Gastrocnemius medialis (tissue), 4 donors: Measurements from ENCODE around the gene CPLANE2. TPM values are rescaled to one million over a fixed set of nuclear protein-coding genes. Genes with fewer than 3 reads are reported as not detected.
"Not testable (repeated sequence)": the region's sequence is repeated elsewhere in the genome, so short reads cannot be mapped to it uniquely, and the experiment has no call there.

Experiments
- ATAC-seq, 2 donors: fragments of 150-250 bp; one replicate each; pipeline ENCODE4 v1.9.1; 2016
- DNase-seq, 2 donors: peaks; one replicate each; pipeline ENCODE4 v3.0.0-alpha.2; 2019
- H3K27ac ChIP-seq, 4 donors: fragments of 200-600 bp; sonication (generic); 1 replicate in 1 of 4; 2 replicates in 3 of 4; pipeline ENCODE4 v1.5.1; 2016 to 2018; ENCODE audit warnings: mild to moderate bottlenecking in 2 of 4, moderate library complexity in 1 of 4
- H3K27me3 ChIP-seq, 3 donors: fragments of 200-600 bp; sonication (generic) in 2 of 3; 1 replicate in 1 of 3; 2 replicates in 2 of 3; pipeline versions ENCODE4 v1.5.1 to v1.6.0; 2016 to 2019; ENCODE audit warnings: mild to moderate bottlenecking in 1 of 3, moderate library complexity in 1 of 3
- H3K36me3 ChIP-seq, 2 donors: fragments of 200-600 bp; sonication (generic) in 1 of 2; one replicate each; pipeline ENCODE4 v1.5.1; 2017 to 2018
- H3K4me1 ChIP-seq, 2 donors: fragments of 200-600 bp; sonication (generic) in 1 of 2; one replicate each; pipeline ENCODE4 v1.5.1; 2016 to 2017; ENCODE audit warnings: mild to moderate bottlenecking in 2 of 2
- H3K4me3 ChIP-seq, 4 donors: fragments of 200-600 bp; sonication (generic) in 3 of 4; 1 replicate in 1 of 4; 2 replicates in 3 of 4; pipeline ENCODE4 v1.5.1; 2016 to 2019; ENCODE audit warnings: mild to moderate bottlenecking in 2 of 4
- H3K9me3 ChIP-seq, 3 donors: fragments of 200-600 bp; sonication (generic) in 2 of 3; 1 replicate in 1 of 3; 2 replicates in 2 of 3; pipeline ENCODE4 v1.5.1; 2016 to 2019
- CTCF ChIP-seq, 5 experiments: fragments of 450-650 bp in 3 of 5; fragments of 200-600 bp in 2 of 5; sonication (generic) in 2 of 5; IDR thresholded peaks in 4 of 5; conservative IDR thresholded peaks in 1 of 5; 1 replicate in 4 of 5; 2 replicates in 1 of 5; pipeline ENCODE4 v1.5.1; 2016 to 2019; ENCODE audit warnings: antibody characterized with exemption in 5 of 5, mild to moderate bottlenecking in 3 of 5, moderate library complexity in 3 of 5
- POLR2A ChIP-seq, 2 donors: fragments of 450-650 bp; IDR thresholded peaks; one replicate each; pipeline ENCODE4 v1.6.1; 2017; ENCODE audit warnings: antibody characterized with exemption in 2 of 2, mild to moderate bottlenecking in 2 of 2, moderate library complexity in 2 of 2
- in situ Hi-C, 4 donors: fragments of 200-750 bp; cut with MboI; loops; one replicate each; pipeline versions ENCODE4 v1.15.0 to v1.8.0; 2017; ENCODE audit warnings: low sequenced_read_pairs in 4 of 4
- intact Hi-C: fragments of 100-400 bp; cut with DNase I; formaldehyde crosslinking; loops from one replicate; pipeline ENCODE4 v1.15.1; 2023; ENCODE audit warnings: low total_unique reads
- total RNA-seq, 4 donors: library from RNA; depleted of rRNA; stranded (reverse); fragments of >200 nt; gene quantifications; one replicate each; pipeline versions ENCODE4 v1.1.0 to v1.2.3, GENCODE V29; 2016

CPLANE2 gene
- total RNA-seq, 4 donors from 2014 or later, result 0.46 to 6.3 (median 3.1) TPM

GRCh38 chr1:16199157-16199501, 37.9 kb downstream of the CPLANE2 start:
- no peak for TF ChIP-seq POLR2A (IDR thresholded peaks at IDR 0.05)
- no peak for TF ChIP-seq CTCF (IDR thresholded peaks at IDR 0.05 in 4 of 5, conservative IDR thresholded peaks at IDR 0.05 in 1 of 5)
- no peaks in the 10 kb centered on the region for H3K4me1 ChIP-seq
- DNase-seq (no peak), ATAC-seq (no peak)
- in situ Hi-C loops, result no loop called here
- no peaks in the 10 kb centered on the region for H3K27me3 ChIP-seq
- no peaks in the 10 kb centered on the region for H3K9me3 ChIP-seq
- H3K27ac ChIP-seq, result no peak overlapping the region
- no peak overlapping the region for H3K4me3 ChIP-seq
- intact Hi-C loops, result no loop called here
- no peaks in the 10 kb centered on the region for H3K36me3 ChIP-seq

GRCh38 chr1:16198444-16199156, 38.4 kb downstream of the CPLANE2 start:
- Histone ChIP-seq H3K4me3 (no peak overlapping the region), H3K4me1 (no peaks in the 10 kb centered on the region), H3K9me3 (no peaks in the 10 kb centered on the region), H3K27me3 (no peaks in the 10 kb centered on the region), H3K36me3 (no peaks in the 10 kb centered on the region), H3K27ac (no peak overlapping the region)
- no peak for ATAC-seq
- no peak for DNase-seq
- TF ChIP-seq POLR2A (IDR thresholded peaks at IDR 0.05), result no peak
- TF ChIP-seq CTCF (IDR thresholded peaks at IDR 0.05 in 4 of 5, conservative IDR thresholded peaks at IDR 0.05 in 1 of 5), result no peak
- in situ Hi-C loops, result no loop called here
- intact Hi-C loops, result no loop called here

- H3K36me3 ChIP-seq, result no peaks in the 10 kb centered on the region
- in situ Hi-C loops, result no loop called here
- no peak for DNase-seq
These were observed 40.1 kb downstream of the CPLANE2 start for GRCh38 chr1:16196874-16197273.

GRCh38 chr1:16196139-16196538, 40.8 kb downstream of the CPLANE2 start:
- H3K4me3 ChIP-seq, H3K36me3 ChIP-seq, H3K27ac ChIP-seq, DNase-seq, H3K4me1 ChIP-seq, ATAC-seq, intact Hi-C loops, H3K27me3 ChIP-seq, in situ Hi-C loops, H3K9me3 ChIP-seq: not testable (repeated sequence)

More at GRCh38 chr1:16196874-16197273, 40.1 kb downstream of the CPLANE2 start:
- no peaks in the 10 kb centered on the region for H3K9me3 ChIP-seq
- no peak overlapping the region for H3K27ac ChIP-seq
- H3K4me3 ChIP-seq, result no peak overlapping the region
- intact Hi-C loops, result no loop called here
- ATAC-seq, result no peak
- no peaks in the 10 kb centered on the region for H3K4me1 ChIP-seq
- TF ChIP-seq CTCF (IDR thresholded peaks at IDR 0.05 in 4 of 5, conservative IDR thresholded peaks at IDR 0.05 in 1 of 5) (no peak), POLR2A (IDR thresholded peaks at IDR 0.05) (no peak)
- H3K27me3 ChIP-seq, result no peaks in the 10 kb centered on the region

GRCh38 chr1:16195518-16195905, 41.5 kb downstream of the CPLANE2 start:
- DNase-seq (no peak), ATAC-seq (no peak)
- Histone ChIP-seq H3K4me1 (no peaks in the 10 kb centered on the region), H3K4me3 (no peak overlapping the region), H3K27me3 (no peaks in the 10 kb centered on the region), H3K36me3 (no peaks in the 10 kb centered on the region), H3K27ac (no peak overlapping the region), H3K9me3 (no peaks in the 10 kb centered on the region)
- intact Hi-C loops, result no loop called here
- TF ChIP-seq CTCF (IDR thresholded peaks at IDR 0.05 in 4 of 5, conservative IDR thresholded peaks at IDR 0.05 in 1 of 5) (no peak), POLR2A (IDR thresholded peaks at IDR 0.05) (no peak)
- in situ Hi-C loops, result no loop called here
